Measurements from ENCODE around the gene RGS5. TPM values are rescaled to one million over a fixed set of nuclear protein-coding genes. Genes with fewer than 3 reads are reported as not detected.

The RGS5 gene
- polyA plus RNA-seq, 1 donor (not counting 4 experiments of a cell fraction or from before 2014, with no cell fraction given), result 4.1 TPM

- FAIRE-seq (no peak), DNase-seq (ENCODE audit: low read depth, low spot score) (no peak)
- Histone ChIP-seq H2AFZ (ENCODE audit: control insufficient read depth, low read length) (no peak overlapping the region), H3K9ac (ENCODE audit: control insufficient read depth, extremely low read depth, insufficient read depth, low read length) (no peak overlapping the region), H3K79me2 (ENCODE audit: control insufficient read depth, insufficient read depth, low read length) (no peaks in the 10 kb centered on the region), H3K27me3 (ENCODE audit: control insufficient read depth, extremely low read depth, insufficient read depth, low read length) (no peaks in the 10 kb centered on the region), H3K36me3 (ENCODE audit: control insufficient read depth in 2 of 2, extremely low read depth in 1 of 2, insufficient read depth in 2 of 2, low read length in 2 of 2) (no peaks in the 10 kb centered on the region), H4K20me1 (ENCODE audit: control insufficient read depth, extremely low read depth, insufficient read depth, low read length) (no peaks in the 10 kb centered on the region), H3K4me1 (ENCODE audit: control insufficient read depth, extremely low read depth, insufficient read depth, low read length) (no peaks in the 10 kb centered on the region), H3K4me3 (ENCODE audit: control insufficient read depth in 2 of 3, extremely low read depth in 1 of 3, insufficient read depth in 2 of 3, low read depth in 1 of 3, low read length in 3 of 3) (no peak overlapping the region), H3K9me3 (ENCODE audit: control insufficient read depth, low read depth, low read length) (no peaks in the 10 kb centered on the region), H3K4me2 (ENCODE audit: control insufficient read depth, extremely low read depth, insufficient read depth, low read depth, low read length) (no peak overlapping the region), H3K9me1 (ENCODE audit: control insufficient read depth, extremely low read depth, insufficient read depth, low read length) (no peaks in the 10 kb centered on the region), H3K27ac (ENCODE audit: control insufficient read depth, insufficient read depth, low read length) (no peak overlapping the region)
- TF ChIP-seq EZH2 (IDR thresholded peaks at IDR 0.05; ENCODE audit: low read length) (no peak), CTCF (optimal IDR thresholded peaks at IDR 0.05 in 1 of 3, IDR thresholded peaks at IDR 0.05 in 1 of 3, conservative IDR thresholded peaks at IDR 0.05 in 1 of 3; ENCODE audit: extremely low read depth in 1 of 3, insufficient read depth in 2 of 3, low read length in 3 of 3) (no peak)
- dilution Hi-C loops (cut with MboI; ENCODE audit: extremely low pct_ligation_motif_present, low sequenced_read_pairs), result no loop called here
Observed at GRCh38 chr1:163161337-163161736, 41.4 kb downstream of the RGS5 start.

- Histone ChIP-seq H3K36me3 (ENCODE audit: control insufficient read depth in 2 of 2, extremely low read depth in 1 of 2, insufficient read depth in 2 of 2, low read length in 2 of 2) (no peaks in the 10 kb centered on the region), H3K27me3 (ENCODE audit: control insufficient read depth, extremely low read depth, insufficient read depth, low read length) (no peaks in the 10 kb centered on the region), H3K4me1 (ENCODE audit: control insufficient read depth, extremely low read depth, insufficient read depth, low read length) (no peaks in the 10 kb centered on the region), H3K4me2 (ENCODE audit: control insufficient read depth, extremely low read depth, insufficient read depth, low read depth, low read length) (no peak overlapping the region), H3K9me3 (ENCODE audit: control insufficient read depth, low read depth, low read length) (no peaks in the 10 kb centered on the region), H3K9me1 (ENCODE audit: control insufficient read depth, extremely low read depth, insufficient read depth, low read length) (no peaks in the 10 kb centered on the region), H3K27ac (ENCODE audit: control insufficient read depth, insufficient read depth, low read length) (no peak overlapping the region), H3K4me3 (ENCODE audit: control insufficient read depth in 2 of 3, extremely low read depth in 1 of 3, insufficient read depth in 2 of 3, low read depth in 1 of 3, low read length in 3 of 3) (no peak overlapping the region), H4K20me1 (ENCODE audit: control insufficient read depth, extremely low read depth, insufficient read depth, low read length) (no peaks in the 10 kb centered on the region), H3K9ac (ENCODE audit: control insufficient read depth, extremely low read depth, insufficient read depth, low read length) (no peak overlapping the region), H2AFZ (ENCODE audit: control insufficient read depth, low read length) (no peak overlapping the region), H3K79me2 (ENCODE audit: control insufficient read depth, insufficient read depth, low read length) (no peaks in the 10 kb centered on the region)
- TF ChIP-seq EZH2 (IDR thresholded peaks at IDR 0.05; ENCODE audit: low read length) (no peak), CTCF (optimal IDR thresholded peaks at IDR 0.05 in 1 of 3, IDR thresholded peaks at IDR 0.05 in 1 of 3, conservative IDR thresholded peaks at IDR 0.05 in 1 of 3; ENCODE audit: extremely low read depth in 1 of 3, insufficient read depth in 2 of 3, low read length in 3 of 3) (no peak)
- FAIRE-seq (no peak), DNase-seq (ENCODE audit: low read depth, low spot score) (no peak)
- dilution Hi-C loops (cut with MboI; ENCODE audit: extremely low pct_ligation_motif_present, low sequenced_read_pairs), result no loop called here
Observed at GRCh38 chr1:163155606-163156005, 47.1 kb downstream of the RGS5 start.
